ENCODE measurements around the gene MYLK4.

The MYLK4 gene

GRCh38 chr6:2634139-2634964 is 116.4 kb downstream of the MYLK4 start:
- H3K4me3 ChIP-seq (replicated peaks; ENCODE audit: low read depth, low read length), result peak overlapping the region; percentile 34
- peak; percentile 92 for DNase-seq (ENCODE audit: low read depth)
- TF ChIP-seq CTCF (IDR thresholded peaks at IDR 0.05; ENCODE audit: low read length, missing control alignments), result peak; percentile 88

- peak overlapping the region; percentile 34 for H3K4me3 ChIP-seq (replicated peaks; ENCODE audit: low read depth, low read length)
- TF ChIP-seq CTCF (IDR thresholded peaks at IDR 0.05; ENCODE audit: low read length, missing control alignments), result no peak
- no peak for DNase-seq (ENCODE audit: low read depth)
Measured at GRCh38 chr6:2633736-2634135, 117.0 kb downstream of the MYLK4 start.

GRCh38 chr6:2632976-2633584 is 117.6 kb downstream of the MYLK4 start:
- no peak overlapping the region for H3K4me3 ChIP-seq (replicated peaks; ENCODE audit: low read depth, low read length)
- DNase-seq (ENCODE audit: low read depth), result no peak
- no peak for TF ChIP-seq CTCF (IDR thresholded peaks at IDR 0.05; ENCODE audit: low read length, missing control alignments)

GRCh38 chr6:2632368-2632767 is 118.4 kb downstream of the MYLK4 start:
- no peak for DNase-seq (ENCODE audit: low read depth)
- no peak overlapping the region for H3K4me3 ChIP-seq (replicated peaks; ENCODE audit: low read depth, low read length)
- TF ChIP-seq CTCF (IDR thresholded peaks at IDR 0.05; ENCODE audit: low read length, missing control alignments), result no peak

GRCh38 chr6:2630891-2631571 is 119.7 kb downstream of the MYLK4 start:
- no peak overlapping the region for H3K4me3 ChIP-seq (replicated peaks; ENCODE audit: low read depth, low read length)
- no peak for TF ChIP-seq CTCF (IDR thresholded peaks at IDR 0.05; ENCODE audit: low read length, missing control alignments)
- DNase-seq (ENCODE audit: low read depth), result peak; percentile 22

- no peak for TF ChIP-seq CTCF (IDR thresholded peaks at IDR 0.05; ENCODE audit: low read length, missing control alignments)
- peak; percentile 92 for DNase-seq (ENCODE audit: low read depth)
- no peak overlapping the region for H3K4me3 ChIP-seq (replicated peaks; ENCODE audit: low read depth, low read length)
Measured at GRCh38 chr6:2630359-2630758, 120.4 kb downstream of the MYLK4 start.
